ENCODE measurements around the gene LHPP. TPM values are rescaled to one million over a fixed set of nuclear protein-coding genes. Genes with fewer than 3 reads are reported as not detected.

LHPP gene
- polyA plus RNA-seq, 2 of the 4 experiments (the other 2 are of a cell fraction): 14.4 to 18.6 TPM

DNA sequence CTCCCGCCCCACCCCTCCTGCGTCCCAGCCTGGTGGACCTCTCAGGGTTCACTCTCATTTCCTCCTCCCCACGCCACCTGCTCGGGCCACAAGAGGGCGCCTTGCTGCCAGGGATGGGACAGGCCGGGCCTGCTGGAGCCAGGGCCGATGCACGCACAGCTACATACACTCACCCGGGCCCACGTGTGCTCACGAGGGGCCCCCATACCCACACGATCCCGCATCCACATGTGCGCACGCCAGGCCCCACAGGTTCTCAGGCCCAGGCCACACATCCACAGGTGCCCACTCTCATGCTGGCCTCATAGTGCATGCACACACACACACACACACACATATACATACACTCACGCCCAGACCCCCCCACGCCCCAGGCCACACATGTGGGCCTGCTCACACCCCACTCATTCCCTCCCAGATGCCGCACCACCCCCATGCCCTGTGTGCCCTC lies 68.6 kb downstream of the LHPP start:
- POLR2A ChIA-PET: interaction anchor here (0.7 to 1.0 kb wide), 2 partner anchors 211 to 272 kb away, joined by 3 to 5 read pairs; partner anchors contain the start of gene ABRAXAS2
- peak; percentile 81 to 92 for DNase-seq (ENCODE audit: low read depth in 1 of 2, low spot score in 1 of 2)
- TF ChIP-seq SMC3 (IDR thresholded peaks at IDR 0.05) (peak; percentile 76), MAX (IDR thresholded peaks at IDR 0.05) (peak; percentile 70; the same call in 1 of the 2 replicates), ATOH8 (CRISPR knock-in tag; IDR thresholded peaks at IDR 0.05; ENCODE audit: low read depth) (no peak), REST (IDR thresholded peaks at IDR 0.05) (no peak), POLR2A (IDR thresholded peaks at IDR 0.05; ENCODE audit: low read length) (no peak), E2F6 (IDR thresholded peaks at IDR 0.05; ENCODE audit: borderline replicate concordance, low read depth) (no peak), RAD21 (conservative IDR thresholded peaks at IDR 0.05 in 1 of 2, IDR thresholded peaks at IDR 0.05 in 1 of 2) (peak; percentile 86 to 92), MYC (IDR thresholded peaks at IDR 0.05; ENCODE audit: borderline replicate concordance, low read length) (0 out of 2 replicates have a peak, but pooled peaks have one; percentile 41)
- TF ChIP-seq, protein P1, sequence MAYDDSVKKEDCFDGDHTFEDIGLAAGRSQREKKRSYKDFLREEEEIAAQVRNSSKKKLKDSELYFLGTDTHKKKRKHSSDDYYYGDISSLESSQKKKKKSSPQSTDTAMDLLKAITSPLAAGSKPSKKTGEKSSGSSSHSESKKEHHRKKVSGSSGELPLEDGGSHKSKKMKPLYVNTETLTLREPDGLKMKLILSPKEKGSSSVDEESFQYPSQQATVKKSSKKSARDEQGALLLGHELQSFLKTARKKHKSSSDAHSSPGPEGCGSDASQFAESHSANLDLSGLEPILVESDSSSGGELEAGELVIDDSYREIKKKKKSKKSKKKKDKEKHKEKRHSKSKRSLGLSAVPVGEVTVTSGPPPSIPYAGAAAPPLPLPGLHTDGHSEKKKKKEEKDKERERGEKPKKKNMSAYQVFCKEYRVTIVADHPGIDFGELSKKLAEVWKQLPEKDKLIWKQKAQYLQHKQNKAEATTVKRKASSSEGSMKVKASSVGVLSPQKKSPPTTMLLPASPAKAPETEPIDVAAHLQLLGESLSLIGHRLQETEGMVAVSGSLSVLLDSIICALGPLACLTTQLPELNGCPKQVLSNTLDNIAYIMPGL (CRISPR knock-in tag; IDR thresholded peaks at IDR 0.05; ENCODE audit: borderline replicate concordance): no peak
- TF ChIP-seq, protein P2, sequence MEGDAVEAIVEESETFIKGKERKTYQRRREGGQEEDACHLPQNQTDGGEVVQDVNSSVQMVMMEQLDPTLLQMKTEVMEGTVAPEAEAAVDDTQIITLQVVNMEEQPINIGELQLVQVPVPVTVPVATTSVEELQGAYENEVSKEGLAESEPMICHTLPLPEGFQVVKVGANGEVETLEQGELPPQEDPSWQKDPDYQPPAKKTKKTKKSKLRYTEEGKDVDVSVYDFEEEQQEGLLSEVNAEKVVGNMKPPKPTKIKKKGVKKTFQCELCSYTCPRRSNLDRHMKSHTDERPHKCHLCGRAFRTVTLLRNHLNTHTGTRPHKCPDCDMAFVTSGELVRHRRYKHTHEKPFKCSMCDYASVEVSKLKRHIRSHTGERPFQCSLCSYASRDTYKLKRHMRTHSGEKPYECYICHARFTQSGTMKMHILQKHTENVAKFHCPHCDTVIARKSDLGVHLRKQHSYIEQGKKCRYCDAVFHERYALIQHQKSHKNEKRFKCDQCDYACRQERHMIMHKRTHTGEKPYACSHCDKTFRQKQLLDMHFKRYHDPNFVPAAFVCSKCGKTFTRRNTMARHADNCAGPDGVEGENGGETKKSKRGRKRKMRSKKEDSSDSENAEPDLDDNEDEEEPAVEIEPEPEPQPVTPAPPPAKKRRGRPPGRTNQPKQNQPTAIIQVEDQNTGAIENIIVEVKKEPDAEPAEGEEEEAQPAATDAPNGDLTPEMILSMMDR (IDR thresholded peaks at IDR 0.05): peak; percentile 80
- no peak for FAIRE-seq
- CTCF ChIA-PET: interaction anchor here (0.6 to 6.8 kb wide), 35 partner anchors 9 to 303 kb away, joined by 3 to 79 read pairs (median 4); no protein-coding TSS in a partner anchor
- ATAC-seq: peak; percentile 93 to 98
- no peak overlapping the region for H3K4me3 ChIP-seq
- H3K27ac ChIP-seq: peak overlapping the region in 1 of 2 experiments; percentile 64; a peak in 2 of 6 replicates
- peaks cover 5% of the 10 kb centered on the region; the same call in 1 of the 3 replicates for H3K4me1 ChIP-seq
- H3K9me3 ChIP-seq: no peaks in the 10 kb centered on the region
- peak overlapping the region; percentile 18; the same call in 2 of the 3 replicates for H3K4me2 ChIP-seq
- 25% methylated on average over 5 of the region's 18 CpGs for WGBS (ENCODE audit: missing lambda C conversion rate)

DNA sequence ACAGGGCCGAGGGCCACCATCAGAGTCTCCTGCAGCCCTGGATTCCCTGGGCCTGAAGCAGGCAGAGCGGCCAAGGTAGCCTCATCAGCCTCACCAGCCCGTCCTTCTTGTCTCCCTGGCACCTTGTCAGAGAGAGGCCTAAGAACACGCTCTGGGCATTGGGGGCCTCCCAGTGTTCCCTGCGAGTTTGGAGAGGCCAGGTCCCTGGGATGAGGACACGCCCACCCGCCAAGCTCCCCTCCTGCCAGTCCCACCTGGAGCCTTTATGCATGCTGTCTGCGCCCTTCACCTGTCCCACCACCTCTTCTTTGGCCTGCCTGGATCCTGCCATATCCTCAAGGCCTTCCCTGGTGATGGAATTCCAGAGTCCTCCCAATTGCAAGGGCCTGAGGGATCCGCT lies 69.2 kb downstream of the LHPP start:
- 60% methylated on average over 7 of the region's 9 CpGs for whole genome bisulfite sequencing (ENCODE audit: missing lambda C conversion rate)
- ChIA-PET POLR2A (interaction anchor here (1.0 kb wide), 1 partner anchor 211 kb away, joined by 5 read pairs; no protein-coding TSS in a partner anchor), CTCF (interaction anchor here (0.6 to 6.8 kb wide), 31 partner anchors 9 to 841 kb away, joined by 3 to 79 read pairs (median 4); no protein-coding TSS in a partner anchor)
- Histone ChIP-seq H3K4me3 (no peak overlapping the region), H3K4me2 (no peak overlapping the region), H3K27ac (no peak overlapping the region), H3K9me3 (no peaks in the 10 kb centered on the region), H3K4me1 (peaks cover 5% of the 10 kb centered on the region; the same call in 1 of the 3 replicates)
- FAIRE-seq (no peak), ATAC-seq (peak in 1 of 2 experiments; percentile 2; a peak in 1 of 6 replicates), DNase-seq (ENCODE audit: low read depth in 1 of 2, low spot score in 1 of 2) (no peak)
- TF ChIP-seq ZC3H11A (IDR thresholded peaks at IDR 0.05) (no peak), PBX3 (IDR thresholded peaks at IDR 0.05) (no peak), ZSCAN20 (CRISPR knock-in tag; IDR thresholded peaks at IDR 0.05) (no peak), CHD4 (IDR thresholded peaks at IDR 0.05; ENCODE audit: borderline replicate concordance) (no peak), RARB (CRISPR knock-in tag; IDR thresholded peaks at IDR 0.05) (no peak), BHLHE40 (IDR thresholded peaks at IDR 0.05; ENCODE audit: low read depth, low read length) (no peak), RAD21 (conservative IDR thresholded peaks at IDR 0.05 in 1 of 2, IDR thresholded peaks at IDR 0.05 in 1 of 2) (no peak), FOSB (CRISPR knock-in tag; IDR thresholded peaks at IDR 0.05) (no peak), EHMT2 (IDR thresholded peaks at IDR 0.05; ENCODE audit: low read depth) (no peak), RCOR1 (IDR thresholded peaks at IDR 0.05; ENCODE audit: low read depth, low read length) (no peak), HOXB13 (CRISPR knock-in tag; IDR thresholded peaks at IDR 0.05; ENCODE audit: low read depth) (no peak), HEYL (CRISPR knock-in tag; IDR thresholded peaks at IDR 0.05) (no peak), HES2 (IDR thresholded peaks at IDR 0.05) (no peak), HOXA7 (CRISPR knock-in tag; IDR thresholded peaks at IDR 0.05) (no peak), POLR2AphosphoS2 (conservative IDR thresholded peaks at IDR 0.05; ENCODE audit: low read length) (no peak)
